Cardiac muscle cell (in vitro differentiated cells and primary cell): ENCODE measurements around the gene KRTAP19-1. TPM values are rescaled to one million over a fixed set of nuclear protein-coding genes. Genes with fewer than 3 reads are reported as not detected.

Source experiments
- DNase-seq, 2 donors: peaks; one replicate each; pipeline versions ENCODE4 v3.0.0 to v3.0.0-alpha.2; 2010 to 2017; ENCODE audit warnings: low read depth in 1 of 2, low spot score in 1 of 2
- H3K27ac ChIP-seq: fragments of 200-600 bp; sonication (generic); 2 replicates; pipeline ENCODE4 v1.5.1; 2016
- H3K27me3 ChIP-seq: fragments of 200-600 bp; sonication (generic); 2 replicates; pipeline ENCODE4 v1.6.0; 2016; ENCODE audit warnings: control low read depth
- H3K36me3 ChIP-seq: fragments of 200-600 bp; sonication (generic); 2 replicates; pipeline ENCODE4 v1.5.1; 2016; ENCODE audit warnings: control low read depth
- H3K4me1 ChIP-seq: fragments of 200-600 bp; sonication (generic); 2 replicates; pipeline ENCODE4 v1.8.1; 2017; ENCODE audit warnings: low read depth, mild to moderate bottlenecking, mixed run types
- H3K4me3 ChIP-seq: fragments of 200-600 bp; sonication (generic); 2 replicates; pipeline ENCODE4 v1.5.1; 2016; ENCODE audit warnings: mild to moderate bottlenecking
- H3K9me3 ChIP-seq: fragments of 200-600 bp; sonication (generic); 2 replicates; pipeline ENCODE4 v1.5.1; 2017; ENCODE audit warnings: low read depth, mild to moderate bottlenecking, control low read depth
- CTCF ChIP-seq: IDR thresholded peaks from 2 replicates; pipeline ENCODE4 v1.5.1; 2012; ENCODE audit warnings: low read depth, mild to moderate bottlenecking, low read length
- polyA plus RNA-seq: library from polyadenylated mRNA; unstranded; fragments of >200 nt; fragmentation: Nextera tagmentation; extraction: Ambion mirVana; gene quantifications from 2 replicates; pipeline ENCODE4 v1.2.1, GENCODE V29; 2016
- total RNA-seq: library from RNA; depleted of rRNA; stranded (reverse); fragments of >200 nt; gene quantifications from 2 replicates; pipeline ENCODE4 v1.2.3, GENCODE V29; 2016

Gene KRTAP19-1
- total and polyA plus RNA-seq, 2 experiments from 2014 or later: not detected

GRCh38 chr21:30443226-30443625, 36.9 kb downstream of the KRTAP19-1 start:
- Histone ChIP-seq H3K4me3 (no peak overlapping the region), H3K27ac (no peak overlapping the region), H3K4me1 (no peaks in the 10 kb centered on the region), H3K27me3 (no peaks in the 10 kb centered on the region), H3K9me3 (no peaks in the 10 kb centered on the region), H3K36me3 (no peaks in the 10 kb centered on the region)
- no peak for DNase-seq
- no peak for TF ChIP-seq CTCF

- no peaks in the 10 kb centered on the region for H3K9me3 ChIP-seq
- DNase-seq: no peak
- no peaks in the 10 kb centered on the region for H3K27me3 ChIP-seq
- no peaks in the 10 kb centered on the region for H3K4me1 ChIP-seq
- no peaks in the 10 kb centered on the region for H3K36me3 ChIP-seq
- no peak within 1 kb of the TSS for H3K27ac ChIP-seq
- TF ChIP-seq CTCF: no peak
- H3K4me3 ChIP-seq: no peak within 1 kb of the TSS
Measured at GRCh38 chr21:30439975-30440374, 40.2 kb downstream of the KRTAP19-1 start, which contains the start of gene KRTAP15-1. KRTAP15-1 (plus strand) TSS chr21:30440275; CDS start chr21:30440328, 53 bp downstream.

GRCh38 chr21:30437010-30437565, 43.1 kb downstream of the KRTAP19-1 start:
- Histone ChIP-seq H3K27me3 (no peaks in the 10 kb centered on the region), H3K36me3 (no peaks in the 10 kb centered on the region), H3K4me3 (no peak overlapping the region), H3K27ac (no peak overlapping the region), H3K9me3 (no peaks in the 10 kb centered on the region), H3K4me1 (no peaks in the 10 kb centered on the region)
- no peak for DNase-seq
- TF ChIP-seq CTCF: no peak

GRCh38 chr21:30434033-30434631, 46.0 kb downstream of the KRTAP19-1 start:
- H3K4me1 ChIP-seq: no peaks in the 10 kb centered on the region
- H3K4me3 ChIP-seq: no peak overlapping the region
- no peaks in the 10 kb centered on the region for H3K9me3 ChIP-seq
- H3K36me3 ChIP-seq: no peaks in the 10 kb centered on the region
- DNase-seq: peak; percentile 35 to 53
- H3K27ac ChIP-seq: no peak overlapping the region
- peak; percentile 65 for TF ChIP-seq CTCF
- H3K27me3 ChIP-seq: no peaks in the 10 kb centered on the region

GRCh38 chr21:30430170-30430655, 50.0 kb downstream of the KRTAP19-1 start, which contains the start of gene KRTAP13-4:
KRTAP13-4 (plus strand) TSS chr21:30430220; CDS start chr21:30430276, 56 bp downstream.
- Histone ChIP-seq H3K27ac (no peak within 1 kb of the TSS), H3K4me3 (no peak within 1 kb of the TSS), H3K36me3 (no peaks in the 10 kb centered on the region), H3K9me3 (no peaks in the 10 kb centered on the region), H3K27me3 (no peaks in the 10 kb centered on the region), H3K4me1 (no peaks in the 10 kb centered on the region)
- no peak for TF ChIP-seq CTCF
- no peak for DNase-seq

Other genes starting within 250 kb of the KRTAP19-1 start
- gene KRTAP24-1, start 197.4 kb downstream of the KRTAP19-1 start, total RNA-seq: not detected in 2 replicates
- not detected in 2 replicates for gene KRTAP24-1, start 197.4 kb downstream of the KRTAP19-1 start, polyA plus RNA-seq
- gene KRTAP25-1, start 190.9 kb downstream of the KRTAP19-1 start, total RNA-seq: not detected in 2 replicates
- not detected in 2 replicates for gene KRTAP25-1, start 190.9 kb downstream of the KRTAP19-1 start, polyA plus RNA-seq
- not detected in 2 replicates for gene KRTAP26-1, start 160.1 kb downstream of the KRTAP19-1 start, total RNA-seq
- not detected in 2 replicates for gene KRTAP26-1, start 160.1 kb downstream of the KRTAP19-1 start, polyA plus RNA-seq
- gene KRTAP27-1, start 142.7 kb downstream of the KRTAP19-1 start, total RNA-seq: not detected in 2 replicates
- not detected in 2 replicates for gene KRTAP27-1, start 142.7 kb downstream of the KRTAP19-1 start, polyA plus RNA-seq
- not detected in 2 replicates for gene KRTAP23-1, start 131.8 kb downstream of the KRTAP19-1 start, total RNA-seq
- not detected in 2 replicates for gene KRTAP23-1, start 131.8 kb downstream of the KRTAP19-1 start, polyA plus RNA-seq
- not detected in 2 replicates for gene KRTAP13-2, start 108.1 kb downstream of the KRTAP19-1 start, total RNA-seq
- not detected in 2 replicates for gene KRTAP13-2, start 108.1 kb downstream of the KRTAP19-1 start, polyA plus RNA-seq
- not detected in 2 replicates for gene KRTAP13-1, start 84.3 kb downstream of the KRTAP19-1 start, total RNA-seq
- not detected in 2 replicates for gene KRTAP13-1, start 84.3 kb downstream of the KRTAP19-1 start, polyA plus RNA-seq
- not detected in 2 replicates for gene KRTAP13-3, start 54.4 kb downstream of the KRTAP19-1 start, total RNA-seq
- not detected in 2 replicates for gene KRTAP13-3, start 54.4 kb downstream of the KRTAP19-1 start, polyA plus RNA-seq
- not detected in 2 replicates for gene KRTAP13-4, start 50.1 kb downstream of the KRTAP19-1 start, total RNA-seq
- not detected in 2 replicates for gene KRTAP13-4, start 50.1 kb downstream of the KRTAP19-1 start, polyA plus RNA-seq
- gene KRTAP15-1, start 40.1 kb downstream of the KRTAP19-1 start, total RNA-seq: not detected in 2 replicates
- not detected in 2 replicates for gene KRTAP15-1, start 40.1 kb downstream of the KRTAP19-1 start, polyA plus RNA-seq
- not detected in 2 replicates for gene KRTAP19-2, start 7.1 kb upstream of the KRTAP19-1 start, total RNA-seq
- not detected in 2 replicates for gene KRTAP19-2, start 7.1 kb upstream of the KRTAP19-1 start, polyA plus RNA-seq
- not detected in 2 replicates for gene KRTAP19-3, start 11.6 kb upstream of the KRTAP19-1 start, total RNA-seq
- not detected in 2 replicates for gene KRTAP19-3, start 11.6 kb upstream of the KRTAP19-1 start, polyA plus RNA-seq
- gene KRTAP19-4, start 16.8 kb upstream of the KRTAP19-1 start, total RNA-seq: not detected in 2 replicates
- not detected in 2 replicates for gene KRTAP19-4, start 16.8 kb upstream of the KRTAP19-1 start, polyA plus RNA-seq
- not detected in 2 replicates for gene KRTAP19-5, start 21.8 kb upstream of the KRTAP19-1 start, total RNA-seq
- gene KRTAP19-5, start 21.8 kb upstream of the KRTAP19-1 start, polyA plus RNA-seq: not detected in 2 replicates
- gene KRTAP19-6, start 61.5 kb upstream of the KRTAP19-1 start, total RNA-seq: not detected in 2 replicates
- gene KRTAP19-6, start 61.5 kb upstream of the KRTAP19-1 start, polyA plus RNA-seq: not detected in 2 replicates
- gene KRTAP19-7, start 80.9 kb upstream of the KRTAP19-1 start, total RNA-seq: not detected in 2 replicates
- gene KRTAP19-7, start 80.9 kb upstream of the KRTAP19-1 start, polyA plus RNA-seq: not detected in 2 replicates
- not detected in 2 replicates for gene KRTAP22-2, start 110.0 kb upstream of the KRTAP19-1 start, total RNA-seq
- not detected in 2 replicates for gene KRTAP22-2, start 110.0 kb upstream of the KRTAP19-1 start, polyA plus RNA-seq
- gene KRTAP6-3, start 112.1 kb upstream of the KRTAP19-1 start, total RNA-seq: not detected in 2 replicates
- gene KRTAP6-3, start 112.1 kb upstream of the KRTAP19-1 start, polyA plus RNA-seq: not detected in 2 replicates
- not detected in 2 replicates for gene KRTAP6-2, start 118.5 kb upstream of the KRTAP19-1 start, total RNA-seq
- not detected in 2 replicates for gene KRTAP6-2, start 118.5 kb upstream of the KRTAP19-1 start, polyA plus RNA-seq
- not detected in 2 replicates for gene KRTAP22-1, start 120.7 kb upstream of the KRTAP19-1 start, total RNA-seq
- not detected in 2 replicates for gene KRTAP22-1, start 120.7 kb upstream of the KRTAP19-1 start, polyA plus RNA-seq
- not detected in 2 replicates for gene KRTAP6-1, start 133.6 kb upstream of the KRTAP19-1 start, total RNA-seq
- not detected in 2 replicates for gene KRTAP6-1, start 133.6 kb upstream of the KRTAP19-1 start, polyA plus RNA-seq
- not detected in 2 replicates for gene KRTAP20-1, start 136.1 kb upstream of the KRTAP19-1 start, total RNA-seq
- not detected in 2 replicates for gene KRTAP20-1, start 136.1 kb upstream of the KRTAP19-1 start, polyA plus RNA-seq
- not detected in 2 replicates for gene KRTAP20-4, start 140.3 kb upstream of the KRTAP19-1 start, total RNA-seq
- not detected in 2 replicates for gene KRTAP20-4, start 140.3 kb upstream of the KRTAP19-1 start, polyA plus RNA-seq
- not detected in 2 replicates for gene KRTAP20-2, start 154.8 kb upstream of the KRTAP19-1 start, total RNA-seq
- not detected in 2 replicates for gene KRTAP20-2, start 154.8 kb upstream of the KRTAP19-1 start, polyA plus RNA-seq
- not detected in 2 replicates for gene KRTAP20-3, start 162.5 kb upstream of the KRTAP19-1 start, total RNA-seq
- not detected in 2 replicates for gene KRTAP20-3, start 162.5 kb upstream of the KRTAP19-1 start, polyA plus RNA-seq
- gene KRTAP21-3, start 238.4 kb upstream of the KRTAP19-1 start, total RNA-seq: not detected in 2 replicates
- gene KRTAP21-3, start 238.4 kb upstream of the KRTAP19-1 start, polyA plus RNA-seq: not detected in 2 replicates